Measurements from ENCODE around the gene VASH2. TPM values are rescaled to one million over a fixed set of nuclear protein-coding genes. Genes with fewer than 3 reads are reported as not detected.

The VASH2 gene
- total RNA-seq, 1 experiment from 2014 or later, result not detected

GRCh38 chr1:212914789-212915188, 35.6 kb upstream of the VASH2 start:
- Mint-ChIP-seq H3K27ac (ENCODE audit: low read depth, unreplicated experiment) (no peak overlapping the region), H3K27me3 (ENCODE audit: insufficient read depth, unreplicated experiment) (no peaks in the 10 kb centered on the region), H3K9me3 (ENCODE audit: unreplicated experiment) (no peaks in the 10 kb centered on the region), H3K4me3 (ENCODE audit: unreplicated experiment) (no peak overlapping the region), H3K4me1 (ENCODE audit: insufficient read depth, unreplicated experiment) (peaks cover 5% of the 10 kb centered on the region), H3K36me3 (ENCODE audit: insufficient read depth, unreplicated experiment) (no peaks in the 10 kb centered on the region)
- intact Hi-C loops (cut with micrococcal nuclease), result no loop called here
- BruUV-seq (replicated peaks), result no TSS peak
- POLR2A ChIA-PET, result no interaction called here
- DNase-seq (ENCODE audit: unreplicated experiment), result no peak
- TF ChIP-seq CTCF (IDR thresholded peaks at IDR 0.05; ENCODE audit: unreplicated experiment), result no peak
- CTCF ChIA-PET, result interaction anchor here (0.6 kb wide), 1 partner anchor 72 kb away, joined by 3 read pairs; no protein-coding TSS in a partner anchor

GRCh38 chr1:212915245-212916091, 34.9 kb upstream of the VASH2 start:
- DNase-seq (ENCODE audit: unreplicated experiment), result peak; percentile 38
- Mint-ChIP-seq H3K9me3 (ENCODE audit: unreplicated experiment) (no peaks in the 10 kb centered on the region), H3K4me1 (ENCODE audit: insufficient read depth, unreplicated experiment) (peaks cover 5% of the 10 kb centered on the region), H3K36me3 (ENCODE audit: insufficient read depth, unreplicated experiment) (no peaks in the 10 kb centered on the region), H3K4me3 (ENCODE audit: unreplicated experiment) (no peak overlapping the region), H3K27me3 (ENCODE audit: insufficient read depth, unreplicated experiment) (no peaks in the 10 kb centered on the region), H3K27ac (ENCODE audit: low read depth, unreplicated experiment) (no peak overlapping the region)
- intact Hi-C loops (cut with micrococcal nuclease), result no loop called here
- ChIA-PET CTCF (interaction anchor here (0.6 to 1.4 kb wide), 7 partner anchors 15 to 526 kb away, joined by 3 to 5 read pairs (median 3); no protein-coding TSS in a partner anchor), POLR2A (no interaction called here)
- BruUV-seq (replicated peaks), result no TSS peak
- TF ChIP-seq CTCF (IDR thresholded peaks at IDR 0.05; ENCODE audit: unreplicated experiment), result peak; percentile 23

GRCh38 chr1:212916481-212917133, 33.7 kb upstream of the VASH2 start:
- CTCF ChIA-PET, result interaction anchor here (0.6 to 1.4 kb wide), 5 partner anchors 14 to 180 kb away, joined by 3 to 5 read pairs (median 4); no protein-coding TSS in a partner anchor
- BruUV-seq (replicated peaks), result no TSS peak
- Mint-ChIP-seq H3K27ac (ENCODE audit: low read depth, unreplicated experiment) (no peak overlapping the region), H3K4me3 (ENCODE audit: unreplicated experiment) (no peak overlapping the region), H3K9me3 (ENCODE audit: unreplicated experiment) (no peaks in the 10 kb centered on the region), H3K4me1 (ENCODE audit: insufficient read depth, unreplicated experiment) (peaks cover 5% of the 10 kb centered on the region), H3K27me3 (ENCODE audit: insufficient read depth, unreplicated experiment) (no peaks in the 10 kb centered on the region), H3K36me3 (ENCODE audit: insufficient read depth, unreplicated experiment) (no peaks in the 10 kb centered on the region)
- POLR2A ChIA-PET, result interaction anchor here (0.6 to 1.1 kb wide), 2 partner anchors 12 to 125 kb away, joined by 3 read pairs; partner anchors contain the start of genes NSL1 and TATDN3
- intact Hi-C loops (cut with micrococcal nuclease), result no loop called here
- no peak for TF ChIP-seq CTCF (IDR thresholded peaks at IDR 0.05; ENCODE audit: unreplicated experiment)
- DNase-seq (ENCODE audit: unreplicated experiment), result no peak

- POLR2A ChIA-PET, result interaction anchor here (1.1 kb wide), 2 partner anchors 17 to 126 kb away, joined by 3 read pairs; partner anchors contain the start of genes NSL1 and TATDN3
- no peaks in the 10 kb centered on the region for H3K9me3 Mint-ChIP-seq (ENCODE audit: unreplicated experiment)
- H3K4me3 Mint-ChIP-seq (ENCODE audit: unreplicated experiment), result no peak overlapping the region
- H3K4me1 Mint-ChIP-seq (ENCODE audit: insufficient read depth, unreplicated experiment), result peaks cover 5% of the 10 kb centered on the region
- no TSS peak for BruUV-seq (replicated peaks)
- no peak for DNase-seq (ENCODE audit: unreplicated experiment)
- H3K27me3 Mint-ChIP-seq (ENCODE audit: insufficient read depth, unreplicated experiment), result no peaks in the 10 kb centered on the region
- no peak for TF ChIP-seq CTCF (IDR thresholded peaks at IDR 0.05; ENCODE audit: unreplicated experiment)
- CTCF ChIA-PET, result no interaction called here
- H3K27ac Mint-ChIP-seq (ENCODE audit: low read depth, unreplicated experiment), result no peak overlapping the region
- no peaks in the 10 kb centered on the region for H3K36me3 Mint-ChIP-seq (ENCODE audit: insufficient read depth, unreplicated experiment)
- intact Hi-C loops (cut with micrococcal nuclease), result no loop called here
Observed at GRCh38 chr1:212917134-212917485, 33.2 kb upstream of the VASH2 start.

Measured in MCF 10A (cell line).